SK-N-SH (cell line): Measurements from ENCODE around the gene NCAM1. TPM values are rescaled to one million over a fixed set of nuclear protein-coding genes. Genes with fewer than 3 reads are reported as not detected.

Source experiments
- CTCF ChIA-PET: fragments of 300-600, 350-600 bp; formaldehyde crosslinking; extraction: SDS; loops from one replicate; lab custom pipeline; 2021; lab: Yijun Ruan, JAX
- POLR2A ChIA-PET: fragments of 350-600 bp; sonication (Branson Sonifier 250); formaldehyde crosslinking; extraction: SDS; loops from one replicate; lab custom pipeline; 2020; ENCODE audit warnings: antibody characterized with exemption, inconsistent platforms; lab: Yijun Ruan, JAX
- DNase-seq: peaks from one replicate; pipeline ENCODE4 v3.0.0; 2012
- H2AFZ ChIP-seq: fragments of 200-600 bp; sonication (generic); 2 replicates; pipeline ENCODE4 v1.8.1; 2016; ENCODE audit warnings: antibody characterized with exemption, mild to moderate bottlenecking, low read depth
- H3F3A ChIP-seq: fragments of 200-600 bp; sonication (generic); replicated peaks from 2 replicates; pipeline ENCODE3; 2016; ENCODE audit warnings: antibody characterized with exemption, mild to moderate bottlenecking; ENCODE audit not compliant: insufficient read depth
- H3K27ac ChIP-seq, 2 experiments: fragments of 200-500 bp in 1 of 2; fragments of 200-600 bp in 1 of 2; sonication (Bioruptor generic) in 1 of 2; sonication (generic), shearing (Covaris generic) in 1 of 2; 2 replicates each; pipeline versions ENCODE4 v1.5.1 to v1.6.1; 2014 to 2016; ENCODE audit warnings: low read depth in 2 of 2, inconsistent platforms in 1 of 2, low read length in 1 of 2, mild to moderate bottlenecking in 1 of 2, mixed read lengths in 1 of 2
- H3K27me3 ChIP-seq: fragments of 200-600 bp; sonication (generic), shearing (Covaris generic); 2 replicates; pipeline ENCODE4 v1.6.1; 2016; ENCODE audit warnings: mixed run types; ENCODE audit not compliant: insufficient read depth
- H3K36me3 ChIP-seq, 2 experiments: fragments of 200-500 bp in 1 of 2; fragments of 200-600 bp in 1 of 2; sonication (Bioruptor generic) in 1 of 2; sonication (generic) in 1 of 2; replicated peaks in 1 of 2; 2 replicates each; pipeline versions ENCODE3 to v1.5.1; 2014 to 2016; ENCODE audit warnings: low read length in 1 of 2, mild to moderate bottlenecking in 1 of 2; ENCODE audit not compliant: insufficient read depth in 2 of 2, control insufficient read depth in 1 of 2
- H3K4me1 ChIP-seq, 2 experiments: fragments of 200-500 bp in 1 of 2; fragments of 200-600 bp in 1 of 2; sonication (Bioruptor generic) in 1 of 2; sonication (generic), shearing (Covaris generic) in 1 of 2; 2 replicates each; pipeline versions ENCODE4 v1.5.1 to v1.6.1; 2014 to 2016; ENCODE audit warnings: low read depth in 1 of 2, low read length in 1 of 2, mixed run types in 1 of 2; ENCODE audit not compliant: insufficient read depth in 2 of 2, control insufficient read depth in 1 of 2
- H3K4me2 ChIP-seq: fragments of 200-600 bp; sonication (generic), shearing (Covaris generic); 2 replicates; pipeline ENCODE4 v1.6.1; 2017; ENCODE audit warnings: mixed run types
- H3K4me3 ChIP-seq, 2 experiments: fragments of 200-500 bp in 1 of 2; fragments of 200-600 bp in 1 of 2; sonication (Bioruptor generic) in 1 of 2; sonication (generic), shearing (Covaris generic) in 1 of 2; 2 replicates each; pipeline versions ENCODE4 v1.5.1 to v1.8.1; 2014 to 2016; ENCODE audit warnings: low read depth in 2 of 2, inconsistent platforms in 1 of 2, low read length in 1 of 2, mild to moderate bottlenecking in 1 of 2, mixed read lengths in 1 of 2, moderate library complexity in 1 of 2
- H3K79me2 ChIP-seq: fragments of 200-600 bp; sonication (generic); 2 replicates; pipeline ENCODE4 v1.8.1; 2017; ENCODE audit warnings: mild to moderate bottlenecking; ENCODE audit not compliant: insufficient read depth
- H3K9ac ChIP-seq: fragments of 200-600 bp; sonication (generic); 2 replicates; pipeline ENCODE4 v1.6.1; 2017; ENCODE audit warnings: mixed run types
- H3K9me2 ChIP-seq: fragments of 200-600 bp; sonication (generic); 2 replicates; pipeline ENCODE4 v1.6.1; 2017; ENCODE audit warnings: mixed run types
- H3K9me3 ChIP-seq: fragments of 200-600 bp; sonication (generic); 2 replicates; pipeline ENCODE4 v1.6.1; 2017; ENCODE audit warnings: mixed run types, mild to moderate bottlenecking, moderate library complexity
- H4K20me1 ChIP-seq: fragments of 200-600 bp; sonication (generic); 2 replicates; pipeline ENCODE4 v1.6.1; 2017; ENCODE audit warnings: mild to moderate bottlenecking, mixed run types; ENCODE audit not compliant: insufficient read depth
- CTCF ChIP-seq: fragments of 200-600 bp; sonication (generic); IDR thresholded peaks from 2 replicates; pipeline ENCODE4 v1.6.1; 2017; ENCODE audit warnings: antibody characterized with exemption, mild to moderate bottlenecking, moderate library complexity
- ELF1 ChIP-seq: IDR thresholded peaks from 2 replicates; pipeline ENCODE4 v1.4.0; 2012
- EZH2phosphoT487 ChIP-seq: fragments of 200-600 bp; sonication (generic); IDR thresholded peaks from 2 replicates; pipeline ENCODE4 v1.6.1; 2017; ENCODE audit warnings: low read depth, mixed run types, mild to moderate bottlenecking, antibody characterized with exemption, moderate library complexity, borderline replicate concordance
- FOSL2 ChIP-seq: IDR thresholded peaks from 2 replicates; pipeline ENCODE4 v1.4.0; 2012; ENCODE audit warnings: low read depth, mild to moderate bottlenecking, moderate library complexity, borderline replicate concordance
- FOXJ3 ChIP-seq: sonication (generic); formaldehyde crosslinking; IDR thresholded peaks from 2 replicates; pipeline ENCODE4 v1.5.1; 2020; ENCODE audit warnings: mild to moderate bottlenecking, missing genetic modification reagents
- FOXM1 ChIP-seq: IDR thresholded peaks from 2 replicates; pipeline ENCODE4 v1.4.0; 2012; ENCODE audit warnings: low read depth, mild to moderate bottlenecking
- GABPA ChIP-seq: IDR thresholded peaks from 2 replicates; pipeline ENCODE4 v1.4.0; 2012; ENCODE audit warnings: low read depth, mild to moderate bottlenecking
- GATA2 ChIP-seq: sonication (generic); formaldehyde crosslinking; IDR thresholded peaks from 2 replicates; pipeline ENCODE4 v1.5.0; 2020; ENCODE audit warnings: mild to moderate bottlenecking, missing genetic modification reagents
- IRF3 ChIP-seq: fragments of 150-350 bp; IDR thresholded peaks from 2 replicates; pipeline ENCODE4 v1.6.1; 2016; ENCODE audit warnings: mild to moderate bottlenecking, low read depth, low read length
- JUND ChIP-seq: IDR thresholded peaks from 2 replicates; pipeline ENCODE4 v1.4.0; 2012
- MAX ChIP-seq: IDR thresholded peaks from 2 replicates; pipeline ENCODE4 v1.4.0; 2012; ENCODE audit warnings: low read depth
- MEF2A ChIP-seq: IDR thresholded peaks from 2 replicates; pipeline ENCODE4 v1.4.0; 2012; ENCODE audit warnings: low read depth, borderline replicate concordance
- NRF1 ChIP-seq: IDR thresholded peaks from 2 replicates; pipeline ENCODE4 v1.6.1; 2012; ENCODE audit warnings: low read depth, mild to moderate bottlenecking, low read length
- PBX3 ChIP-seq: IDR thresholded peaks from 2 replicates; pipeline ENCODE4; 2012
- POLR2AphosphoS5 ChIP-seq: IDR thresholded peaks from 2 replicates; pipeline ENCODE4 v1.6.1; 2012; ENCODE audit warnings: low read depth, low read length
- RAD21 ChIP-seq: IDR thresholded peaks from 2 replicates; pipeline ENCODE4 v1.6.1; 2012; ENCODE audit warnings: mild to moderate bottlenecking, low read length
- REST ChIP-seq: IDR thresholded peaks from 2 replicates; pipeline ENCODE4 v1.6.1; 2012; ENCODE audit warnings: mild to moderate bottlenecking, low read depth, low read length, moderate library complexity
- RXRA ChIP-seq: IDR thresholded peaks from 2 replicates; pipeline ENCODE4 v1.4.0; 2012; ENCODE audit warnings: low read depth, mild to moderate bottlenecking, borderline replicate concordance
- SMC3 ChIP-seq: IDR thresholded peaks from 2 replicates; pipeline ENCODE4 v1.6.1; 2012; ENCODE audit warnings: low read depth, low read length, improper control_type of control experiment
- TAF1 ChIP-seq: IDR thresholded peaks from 2 replicates; pipeline ENCODE4 v1.6.1; 2012; ENCODE audit warnings: low read depth, mild to moderate bottlenecking, low read length, moderate library complexity, borderline replicate concordance
- TCF12 ChIP-seq: IDR thresholded peaks from 2 replicates; pipeline ENCODE4 v1.4.0; 2012
- TEAD4 ChIP-seq: IDR thresholded peaks from 2 replicates; pipeline ENCODE4 v1.4.0; 2012; ENCODE audit warnings: mild to moderate bottlenecking, borderline replicate concordance; ENCODE audit not compliant: insufficient read depth
- USF1 ChIP-seq: IDR thresholded peaks from 2 replicates; pipeline ENCODE4 v1.4.0; 2012; ENCODE audit warnings: low read depth, borderline replicate concordance
- USF2 ChIP-seq: fragments of 150-350 bp; IDR thresholded peaks from 2 replicates; pipeline ENCODE4 v1.6.1; 2017; ENCODE audit warnings: antibody characterized with exemption, low read length, low read depth, borderline replicate concordance
- YY1 ChIP-seq: IDR thresholded peaks from 2 replicates; pipeline ENCODE4 v1.4.0; 2012; ENCODE audit warnings: low read depth, mild to moderate bottlenecking
- WGBS: methylation state at CpG from one replicate; pipeline ENCODE4 v1.1.6; 2017; ENCODE audit warnings: low lambda C conversion rate; 5-methylcytosine and 5-hydroxymethylcytosine counted together
- polyA plus RNA-seq, 3 experiments: library from polyadenylated mRNA; depleted of rRNA; stranded (reverse); fragments of >200 nt; gene quantifications; 2 replicates each; pipeline ENCODE4 v1.2.3, GENCODE V29; 2012

The NCAM1 gene
- polyA plus RNA-seq, 1 of the 3 experiments (the other 2 are of a cell fraction): 19.4 TPM

- WGBS: 3% methylated on average over 2 of the region's 2 CpGs
- Histone ChIP-seq H3K36me3 (no peaks in the 10 kb centered on the region), H3K9me3 (no peaks in the 10 kb centered on the region), H2AFZ (no peak overlapping the region), H3K27ac (peak overlapping the region; percentile 26 to 90; a peak in 3 of 4 replicates), H3K27me3 (no peaks in the 10 kb centered on the region), H3K4me2 (0 out of 2 replicates have a peak overlapping the region, but pooled peaks have one; percentile 13), H3K9ac (no peak overlapping the region), H3F3A (peaks cover 20% of the 10 kb centered on the region), H3K4me1 (peaks cover 20 to 26% of the 10 kb centered on the region in 2 experiments; a peak in 2 of 4 replicates), H3K4me3 (no peak overlapping the region), H3K9me2 (no peaks in the 10 kb centered on the region), H3K79me2 (no peaks in the 10 kb centered on the region), H4K20me1 (no peaks in the 10 kb centered on the region)
- no peak for DNase-seq
- CTCF ChIA-PET: interaction anchor here (0.7 to 1.1 kb wide), 2 partner anchors 35 to 518 kb away, joined by 3 to 5 read pairs; no protein-coding TSS in a partner anchor
- POLR2A ChIA-PET: interaction anchor here (0.6 kb wide), 1 partner anchor 520 kb away, joined by 4 read pairs; no protein-coding TSS in a partner anchor
- TF ChIP-seq TCF12 (peak; percentile 100), EZH2phosphoT487 (no peak), IRF3 (no peak), MAX (0 out of 2 replicates have a peak, but pooled peaks have one; percentile 26), RAD21 (0 out of 2 replicates have a peak, but pooled peaks have one; percentile 1), RXRA (peak; percentile 91), GATA2 (CRISPR knock-in tag) (no peak), FOXM1 (peak; percentile 97), REST (0 out of 2 replicates have a peak, but pooled peaks have one; percentile 66), YY1 (no peak; the same call in 1 of the 2 replicates), USF1 (peak; percentile 43; the same call in 1 of the 2 replicates), PBX3 (peak; percentile 94), CTCF (no peak), FOXJ3 (no peak), SMC3 (no peak), JUND (peak; percentile 96), ELF1 (no peak), MEF2A (peak; percentile 68; the same call in 1 of the 2 replicates), TEAD4 (peak; percentile 100), NRF1 (no peak), USF2 (no peak), TAF1 (no peak), POLR2AphosphoS5 (peak; percentile 92; the same call in 1 of the 2 replicates), FOSL2 (peak; percentile 83), GABPA (no peak)
Observed at GRCh38 chr11:113106507-113106906, 145.3 kb downstream of the NCAM1 start.
